ENCODE measurements around the gene GSK3B.

The GSK3B gene

DNA sequence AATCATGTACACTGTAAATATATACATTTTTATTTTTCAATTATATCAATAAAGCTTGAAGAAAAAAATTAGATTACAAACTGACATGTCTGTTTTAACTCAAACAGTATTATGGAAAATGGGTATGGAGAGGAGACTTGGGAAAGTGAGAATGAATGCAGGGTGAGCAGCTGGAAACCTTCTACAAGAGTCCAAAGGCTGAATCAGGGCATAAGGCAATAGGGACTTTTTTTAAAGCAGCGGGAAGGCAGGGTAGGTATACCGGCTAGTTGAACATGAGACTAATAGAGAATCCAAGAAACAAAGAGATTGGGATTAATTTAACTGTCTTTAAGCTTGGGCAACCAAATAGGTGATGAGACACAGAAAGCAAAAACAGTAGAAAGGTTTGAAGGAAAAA, 167.1 kb downstream of the GSK3B start:
- no peak for DNase-seq

DNA sequence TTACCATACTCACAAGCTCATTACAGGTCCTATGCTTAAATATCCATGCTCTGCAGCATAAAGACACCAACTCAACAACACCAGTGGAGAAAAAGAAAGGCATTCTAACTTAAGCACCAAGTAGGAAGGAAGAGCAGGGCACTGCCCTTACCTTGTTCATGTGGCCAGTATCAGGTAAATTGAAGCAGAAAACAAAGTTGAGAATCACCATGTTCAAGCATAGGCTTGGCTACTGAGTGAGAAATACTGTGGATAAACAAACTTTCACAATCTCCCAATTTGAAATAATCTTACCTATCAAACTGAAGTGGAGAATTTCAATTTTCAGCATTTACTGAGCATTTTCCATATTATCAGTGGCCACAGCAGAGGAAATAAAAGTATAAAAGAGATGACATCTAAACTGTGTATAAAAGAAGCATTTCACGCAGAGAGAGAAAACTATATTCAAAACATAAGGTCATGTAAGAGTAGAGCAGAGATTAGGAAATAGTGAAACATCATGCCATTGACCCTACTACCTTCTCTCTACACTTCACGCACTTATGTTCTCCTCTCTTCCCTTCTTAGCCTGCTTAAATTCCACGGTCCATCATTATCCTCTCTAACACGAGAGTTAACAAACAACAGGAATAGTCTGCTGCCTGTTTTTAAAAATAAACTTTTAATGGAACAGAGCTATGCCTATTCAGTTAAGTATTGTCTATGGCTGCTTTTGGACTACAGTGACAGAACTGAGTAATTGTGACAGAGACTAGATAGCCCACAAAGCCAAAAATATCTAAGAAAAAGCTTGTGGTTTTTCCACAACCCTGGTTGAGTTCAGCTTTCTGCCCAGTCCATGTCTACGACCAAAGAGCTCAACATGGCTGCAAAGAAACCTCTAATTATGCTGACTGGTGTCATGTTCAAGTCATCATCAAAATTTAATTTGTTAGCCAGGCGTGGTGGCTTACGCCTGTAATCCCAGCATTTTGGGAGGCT, 169.8 kb downstream of the GSK3B start:
- DNase-seq = no peak

DNA sequence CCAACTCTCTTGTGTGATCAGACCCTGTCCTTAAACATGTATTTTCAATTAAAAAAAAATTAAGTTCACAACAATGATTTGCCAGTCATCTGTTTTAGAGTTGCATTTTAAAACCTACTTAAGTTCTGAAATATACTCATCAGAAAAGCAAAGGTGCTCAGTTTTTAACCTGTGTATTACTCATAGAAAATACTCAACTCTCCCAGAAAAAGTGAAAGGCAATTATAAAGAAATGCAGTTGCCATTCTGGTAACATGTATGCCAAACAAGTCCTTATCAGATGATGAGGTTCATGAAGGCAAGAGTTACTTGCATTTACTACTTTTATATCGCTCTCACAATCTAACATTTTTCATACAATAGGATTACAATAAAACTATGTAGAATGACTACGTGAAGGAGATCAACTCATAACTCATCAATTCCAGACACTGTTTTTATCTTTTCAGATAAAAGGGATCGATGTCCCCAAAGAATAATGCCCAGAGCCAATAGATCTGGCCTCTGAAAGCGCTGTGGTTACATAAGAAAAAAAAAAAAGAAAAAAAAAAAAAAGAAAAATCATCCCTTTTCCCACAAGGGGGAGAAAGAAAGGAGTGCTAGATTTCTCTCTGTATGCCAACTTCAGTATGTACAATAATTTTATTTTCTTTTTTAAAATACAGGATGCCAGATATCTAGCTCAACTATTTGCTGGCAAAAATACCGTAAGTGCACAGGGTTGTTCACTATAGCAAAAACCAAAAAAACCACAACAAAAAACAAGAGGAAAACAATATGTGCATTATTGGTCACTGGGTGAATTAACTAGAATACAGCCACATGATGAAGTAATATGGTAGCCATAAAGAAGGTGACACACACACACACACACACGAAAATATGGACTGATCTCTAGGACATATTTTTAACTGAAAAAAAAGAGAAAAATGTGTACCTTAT, 175.0 kb downstream of the GSK3B start:
- DNase-seq = peak; percentile 3

DNA sequence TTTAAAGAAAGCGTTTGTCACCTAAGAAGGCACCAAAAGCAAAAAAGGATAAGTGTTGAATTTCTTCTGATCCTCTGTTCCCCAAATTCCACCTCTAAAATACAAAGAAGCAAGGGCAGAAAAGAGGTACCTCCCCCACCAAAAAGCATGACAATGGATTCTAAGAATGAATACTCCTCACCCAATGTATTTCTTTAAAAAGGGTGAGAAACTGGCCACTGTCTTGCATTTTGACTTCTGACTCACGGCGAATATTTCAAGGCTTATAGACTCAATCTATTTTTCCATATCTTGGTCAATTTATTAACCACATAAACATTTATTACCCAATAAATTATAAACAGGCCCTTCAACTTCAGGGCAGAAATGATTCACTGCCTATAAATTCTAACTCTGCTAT, 181.2 kb downstream of the GSK3B start:
- no peak for DNase-seq

DNA sequence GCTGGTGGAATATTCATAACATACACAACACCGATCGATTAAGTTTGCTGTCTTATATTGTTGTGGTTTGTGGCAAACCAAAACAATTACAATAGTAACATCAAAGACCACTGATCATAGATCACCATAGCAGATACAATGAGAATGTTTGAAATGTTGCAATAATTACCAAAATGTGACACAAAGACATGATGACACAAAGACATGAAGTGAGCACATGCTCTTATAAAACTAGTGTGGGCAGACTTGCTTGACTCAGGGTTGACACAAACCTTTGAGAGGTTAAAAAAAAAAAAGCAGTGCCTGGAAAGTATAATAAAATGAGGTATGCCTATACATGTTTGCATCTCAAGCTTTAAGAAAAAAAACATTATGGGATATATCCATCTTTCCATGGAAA, 182.0 kb downstream of the GSK3B start:
- DNase-seq = peak; percentile 37

DNA sequence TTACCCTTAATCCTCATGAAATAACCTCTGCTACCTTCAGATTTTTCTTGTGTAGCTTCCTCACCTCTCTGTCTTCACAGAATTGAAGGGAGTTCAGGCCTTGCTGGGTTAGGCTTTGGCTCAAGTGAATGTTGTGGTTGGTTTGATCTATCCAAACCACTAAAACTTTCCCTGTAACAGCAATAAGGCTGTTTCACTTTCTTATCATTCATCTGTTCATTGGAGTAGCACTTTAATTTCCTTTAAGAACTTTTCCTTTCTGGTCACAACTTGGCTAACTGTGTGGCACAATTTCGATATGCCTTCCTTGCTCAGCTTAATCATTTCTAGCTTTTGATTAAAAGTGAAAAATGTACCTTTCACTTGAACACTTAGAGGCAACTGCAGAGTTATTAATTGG, 182.5 kb downstream of the GSK3B start:
- no peak for DNase-seq

DNA sequence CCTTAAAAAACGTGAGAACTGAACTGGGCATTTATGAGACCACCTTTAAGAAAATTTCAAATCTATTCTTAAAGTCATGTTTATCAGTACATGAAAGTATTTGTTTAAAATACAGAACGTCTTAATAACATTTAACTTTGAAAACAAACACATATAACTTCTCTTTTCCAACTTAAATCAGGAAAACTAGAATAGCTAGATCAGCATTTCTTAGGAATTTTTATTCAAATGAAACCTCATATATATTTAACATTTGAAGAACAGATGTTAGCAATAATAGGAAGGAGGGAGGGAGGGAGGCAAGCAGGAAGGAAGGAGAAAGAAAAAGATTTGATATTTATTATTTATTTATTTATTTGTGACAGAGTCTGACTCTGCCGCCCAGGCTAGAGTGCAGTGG, 192.2 kb downstream of the GSK3B start:
- DNase-seq = no peak

DNA sequence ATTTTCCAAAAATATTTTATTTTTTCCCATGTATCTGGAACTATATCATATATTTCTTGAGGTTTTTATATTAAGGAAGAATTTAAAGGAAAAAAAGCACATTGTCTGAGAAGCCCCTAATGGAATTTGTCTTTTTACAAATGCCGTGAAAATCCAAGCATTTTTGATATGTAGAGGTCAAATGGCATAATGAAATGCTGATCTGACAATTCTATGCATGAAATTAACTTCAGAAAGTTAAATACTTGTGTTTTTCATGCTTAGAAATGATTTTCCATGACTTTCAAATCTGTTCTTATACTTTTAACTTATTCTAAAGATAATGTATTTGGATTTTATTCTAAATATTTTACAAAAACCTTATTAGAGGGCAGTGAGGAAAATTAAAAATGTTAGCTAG, 193.1 kb downstream of the GSK3B start:
- DNase-seq = no peak

DNA sequence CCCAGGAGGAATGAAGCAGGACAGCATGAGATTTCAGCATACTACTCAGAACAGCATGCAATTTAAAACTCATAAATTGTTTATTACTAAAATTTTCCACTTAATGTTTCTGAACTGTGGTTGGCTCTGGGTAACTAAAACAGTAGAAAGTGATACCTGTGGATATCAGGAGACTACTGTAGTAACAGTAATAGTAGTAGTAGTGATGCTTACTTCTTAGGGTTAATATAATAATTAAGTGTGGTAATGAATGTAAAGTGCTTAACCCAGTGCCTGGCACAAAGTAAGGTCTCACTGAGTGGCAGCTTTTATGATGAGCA, 195.1 kb downstream of the GSK3B start:
- no peak for DNase-seq

DNA sequence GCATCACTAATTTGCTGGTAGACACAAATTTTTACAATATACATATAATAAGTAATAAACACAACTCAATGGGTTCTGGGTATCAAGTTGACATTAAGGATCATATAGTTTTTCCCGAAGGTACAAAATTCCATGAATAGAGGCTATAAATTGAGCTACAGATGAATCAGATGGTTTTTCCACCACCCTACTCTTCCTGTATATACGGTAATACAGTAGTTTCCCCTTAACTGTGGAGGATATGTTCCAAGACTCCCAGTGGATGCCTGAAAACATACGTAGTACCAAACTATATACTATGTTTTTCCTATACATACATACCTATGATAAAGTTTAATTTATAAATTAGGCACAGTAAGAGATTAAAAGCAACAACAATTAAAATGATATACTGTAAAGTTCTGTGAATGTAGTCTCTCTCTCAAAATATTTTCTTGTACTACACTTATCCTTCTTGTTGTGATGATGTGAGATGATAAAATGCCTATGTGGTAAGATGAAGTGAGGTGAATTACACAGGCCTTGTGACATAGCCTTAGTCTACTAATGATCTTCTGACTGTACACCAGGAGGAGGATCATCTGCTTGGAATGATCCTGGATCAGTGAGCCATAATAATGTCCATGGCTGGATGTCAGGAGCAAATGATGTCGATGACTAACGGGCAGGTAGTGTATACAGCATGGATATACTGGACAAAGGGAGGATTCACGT, 195.6 kb downstream of the GSK3B start:
- no peak for DNase-seq

DNA sequence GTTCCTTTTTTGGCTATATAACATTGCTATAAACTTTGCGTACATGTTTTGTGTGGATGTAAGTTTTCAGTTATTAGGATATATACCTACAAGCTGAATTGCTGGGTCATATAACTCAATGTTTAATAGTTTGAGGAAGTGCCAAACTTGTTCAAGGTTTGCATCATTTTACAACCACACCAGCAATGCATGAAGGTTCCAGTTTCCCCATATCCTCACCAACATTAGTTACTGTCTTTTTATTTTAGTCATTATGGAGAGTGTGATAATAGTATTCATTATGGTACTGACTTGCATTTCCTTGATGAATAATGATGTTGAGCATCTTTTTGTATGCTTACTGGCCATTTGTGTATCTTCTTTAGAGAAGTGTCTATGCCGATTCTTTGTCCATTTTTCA, 200.1 kb downstream of the GSK3B start:
- DNase-seq = peak; percentile 23

DNA sequence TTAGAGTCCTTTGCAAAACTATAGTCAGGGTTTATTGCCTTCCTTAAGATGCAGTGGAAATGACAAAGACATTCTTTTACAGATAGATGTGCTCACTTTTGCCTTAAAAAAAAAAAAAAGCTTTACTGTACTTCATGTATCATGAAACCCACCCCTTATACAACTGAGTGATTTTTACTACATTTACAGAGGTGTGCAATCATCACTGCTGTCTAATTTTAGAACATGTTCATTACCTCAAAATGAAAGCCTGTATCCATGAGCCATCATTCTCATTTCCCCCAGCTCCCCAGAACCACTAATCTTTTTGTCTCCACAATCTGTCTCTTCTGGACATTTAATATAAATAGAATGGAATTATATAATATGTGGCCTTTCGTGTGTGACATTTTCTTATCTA, 200.5 kb downstream of the GSK3B start:
- no peak for DNase-seq

DNA sequence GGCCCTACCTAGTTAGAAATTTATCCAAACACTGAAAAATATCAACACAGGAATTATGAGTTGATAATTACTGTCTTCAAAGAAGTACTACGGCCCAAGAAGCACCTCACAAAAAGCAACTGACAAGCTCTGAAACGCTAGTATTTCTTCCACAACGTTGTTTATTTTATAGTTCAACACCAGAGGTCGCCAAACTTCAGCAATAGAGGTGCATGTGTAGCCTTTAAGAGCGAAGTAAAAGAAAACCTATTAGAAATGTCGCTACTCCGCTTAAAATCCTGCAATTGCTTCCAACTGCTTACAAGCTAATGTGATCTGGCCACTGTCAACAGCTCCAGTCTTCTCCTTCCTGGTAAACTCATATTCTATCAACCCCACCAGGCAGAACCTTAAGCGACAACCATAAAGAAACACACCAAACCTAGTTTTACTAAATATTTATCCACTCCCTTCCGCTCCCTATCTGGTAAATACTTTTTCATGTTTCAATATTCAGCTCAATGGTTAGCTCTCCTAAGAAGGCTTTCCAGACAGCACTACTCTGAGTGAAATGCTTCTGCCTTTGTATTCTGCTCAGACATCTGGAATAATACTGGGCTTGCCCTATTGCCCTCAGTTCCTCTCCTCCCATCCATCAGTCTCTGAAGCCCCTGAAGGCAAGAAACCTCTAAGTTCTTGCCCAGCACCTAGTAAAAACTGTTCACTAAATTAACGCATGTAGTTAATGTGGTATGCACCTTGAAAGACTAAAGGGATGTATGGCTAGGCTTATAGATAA, 202.1 kb downstream of the GSK3B start:
- peak; percentile 91 for DNase-seq

DNA sequence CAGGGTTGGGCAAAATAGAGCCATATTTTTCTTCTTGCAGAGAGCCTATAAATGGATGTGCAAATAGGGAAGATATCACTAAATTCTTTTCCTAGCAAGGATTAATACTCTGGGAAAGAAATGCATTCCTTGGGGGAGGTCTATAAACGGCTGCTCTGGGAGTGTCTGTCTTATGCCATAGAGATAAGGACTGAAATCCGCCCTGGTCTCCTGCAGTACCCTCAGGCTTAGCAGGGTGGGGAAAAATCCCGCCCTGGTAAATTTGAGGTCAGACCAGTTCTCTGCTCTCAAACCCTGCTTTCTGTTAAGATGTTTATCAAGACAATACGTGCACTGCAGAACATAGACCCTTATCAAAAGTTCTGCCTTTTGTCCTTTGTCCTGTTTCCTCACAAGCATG, 205.6 kb downstream of the GSK3B start:
- DNase-seq = peak; percentile 37

DNA sequence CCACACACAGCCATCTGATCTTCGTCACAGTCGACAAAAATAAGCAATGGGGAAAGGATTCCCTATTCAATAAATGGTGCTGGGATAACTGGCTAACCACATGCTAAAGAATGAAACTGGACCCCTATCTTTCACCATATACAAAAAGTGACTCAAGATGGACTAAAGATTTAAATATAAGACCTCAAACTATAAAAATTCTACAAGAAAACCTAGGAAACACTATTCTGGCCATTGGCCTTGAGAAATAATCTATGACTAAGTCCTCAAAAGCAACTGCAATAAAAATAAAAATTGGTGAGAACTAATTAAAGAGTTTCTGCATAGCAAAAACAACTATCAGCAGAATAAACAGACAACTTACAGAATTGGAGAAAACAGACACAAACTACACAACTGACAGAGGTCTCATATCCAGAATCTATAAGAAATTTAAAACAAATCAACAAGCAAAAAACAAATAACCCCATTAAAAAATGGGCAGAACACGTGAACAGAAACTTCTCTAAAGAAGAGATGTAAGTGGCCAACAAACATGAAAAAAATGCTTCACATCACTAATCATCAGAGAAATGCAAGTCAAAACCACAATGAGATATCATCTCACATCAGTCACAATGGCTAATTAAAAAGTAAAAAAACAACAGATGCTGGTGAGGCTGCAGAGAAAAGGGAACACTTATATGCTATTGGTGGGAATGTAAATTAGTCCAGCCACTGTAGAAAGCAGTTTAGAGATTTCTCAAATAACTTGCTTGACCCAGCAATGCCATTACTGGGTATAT, 208.3 kb downstream of the GSK3B start:
- DNase-seq = peak; percentile 14

DNA sequence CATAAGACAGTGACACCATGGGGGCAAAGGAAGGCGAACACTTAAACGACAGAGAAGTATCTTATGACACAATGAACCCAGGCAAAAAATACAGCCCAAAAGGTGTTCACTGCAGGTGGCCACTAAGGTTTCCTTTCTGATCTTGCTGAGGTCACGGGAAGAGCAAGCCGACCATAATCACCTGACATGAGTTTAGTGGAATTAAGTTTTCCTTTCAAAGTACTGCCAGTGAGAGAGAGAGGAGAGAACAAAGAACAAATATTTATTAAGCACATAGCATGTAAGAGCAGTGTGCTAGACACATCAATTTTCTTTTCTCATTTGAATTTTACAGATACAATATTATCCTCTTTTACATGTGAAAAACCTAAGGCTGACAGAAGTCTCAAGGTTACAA, 210.1 kb downstream of the GSK3B start:
- DNase-seq = no peak

DNA sequence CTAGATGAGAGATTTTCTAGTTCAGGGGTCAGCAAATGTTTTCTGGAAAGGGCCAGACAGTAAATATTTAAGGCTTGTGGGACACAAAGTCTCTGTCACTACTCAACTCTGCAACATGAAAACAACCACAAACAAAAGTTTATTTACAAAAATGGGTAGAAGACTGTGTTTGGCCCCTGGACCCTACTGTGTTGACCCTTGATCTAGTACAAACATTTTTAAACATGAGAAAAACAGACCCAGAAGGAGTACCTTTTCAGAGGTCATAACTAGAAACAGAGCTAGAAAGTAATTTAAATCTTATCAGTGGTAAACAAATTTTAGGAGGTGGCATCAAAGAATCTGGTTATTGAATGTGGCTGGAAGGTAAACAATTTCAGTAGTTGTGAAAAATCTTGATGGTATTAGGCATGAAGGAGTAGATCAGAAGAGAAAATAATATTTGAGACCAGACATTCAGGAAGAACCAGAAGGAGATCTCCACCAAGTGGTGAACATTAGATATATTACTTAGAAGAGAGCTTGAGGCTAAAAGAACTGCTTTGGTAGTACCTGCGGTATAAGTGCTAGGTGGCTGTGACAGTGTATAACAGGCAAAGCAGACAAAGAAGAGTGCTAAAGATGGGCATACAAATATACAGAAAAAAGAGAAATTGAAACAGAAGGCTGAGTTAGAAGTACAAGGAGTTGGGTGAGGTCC, 210.6 kb downstream of the GSK3B start:
- peak; percentile 15 for DNase-seq

DNA sequence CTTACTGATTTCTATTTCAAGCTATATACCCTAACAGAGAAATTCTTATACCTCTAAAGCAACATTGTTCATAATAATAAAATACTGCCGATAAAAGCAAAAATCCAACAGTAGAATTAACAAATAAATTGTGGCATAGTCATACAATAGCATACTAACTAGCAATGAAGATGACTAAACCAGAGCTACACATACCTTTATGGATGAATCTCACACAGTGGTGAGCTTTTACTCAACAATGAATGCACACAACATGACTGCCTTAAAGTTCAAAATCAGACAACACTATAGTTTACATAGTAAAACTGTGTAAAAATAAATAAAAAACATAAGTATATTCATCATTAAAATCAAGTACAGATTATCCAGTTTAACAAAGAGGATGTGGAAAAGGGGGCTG, 213.3 kb downstream of the GSK3B start:
- DNase-seq = no peak

DNA sequence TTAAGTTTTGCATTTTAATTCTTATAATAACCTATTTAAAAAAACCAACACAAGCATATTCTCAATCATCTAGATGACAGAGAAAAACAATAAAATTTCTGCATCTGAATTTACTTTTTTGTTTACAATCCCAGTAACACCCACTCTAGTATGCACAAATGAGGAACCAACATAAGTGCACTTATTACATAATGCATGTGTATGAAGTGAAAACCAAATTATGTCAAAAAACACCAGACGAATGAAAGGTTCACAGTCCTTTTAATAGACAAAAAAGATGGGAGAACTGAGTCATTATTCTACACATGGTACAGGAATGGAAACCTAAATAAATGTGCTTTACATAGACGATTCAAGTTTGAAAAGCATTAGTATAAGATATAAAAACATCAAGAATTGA, 220.6 kb downstream of the GSK3B start:
- DNase-seq = no peak

DNA sequence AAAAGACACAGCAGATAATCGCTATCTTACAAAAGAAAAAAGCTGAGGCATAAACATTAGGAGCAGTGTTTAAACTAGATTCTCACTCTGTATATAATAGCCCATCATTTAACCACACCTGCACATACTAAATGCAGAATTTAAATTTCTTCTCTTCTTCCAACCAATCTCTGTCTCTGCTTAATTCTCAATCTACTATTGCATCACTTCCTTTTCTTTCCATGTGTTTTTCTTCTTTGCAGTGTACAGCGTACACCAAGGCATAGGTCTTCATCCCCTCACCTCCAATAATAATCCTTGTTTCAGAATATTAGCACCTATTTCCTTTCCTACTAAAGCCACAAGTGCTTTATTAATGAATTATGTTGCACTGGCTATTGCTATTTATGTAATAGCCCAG, 221.5 kb downstream of the GSK3B start:
- no peak for DNase-seq

DNA sequence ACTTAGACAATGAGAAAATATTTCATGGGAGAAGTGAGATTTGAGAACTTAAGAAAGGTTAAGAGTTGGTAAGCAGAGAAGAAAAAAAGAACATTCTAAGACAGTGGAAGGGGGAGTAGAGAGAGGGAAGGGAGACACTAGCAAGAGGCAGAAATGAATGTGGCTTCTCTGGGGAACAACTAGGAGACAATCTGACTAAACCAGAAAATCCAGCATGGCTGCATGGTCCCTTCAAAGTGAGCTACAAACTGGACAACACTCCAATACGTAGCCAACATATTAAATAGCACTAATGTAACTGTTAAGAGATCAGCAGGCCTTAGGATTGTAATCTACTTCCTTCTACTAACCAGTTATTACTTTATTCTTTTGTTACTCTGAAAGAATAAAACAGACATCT, 222.7 kb downstream of the GSK3B start:
- DNase-seq = no peak
